A549 (cell line): ENCODE measurements around the gene SEMA3B. TPM values are rescaled to one million over a fixed set of nuclear protein-coding genes. Genes with fewer than 3 reads are reported as not detected.

ENCODE experiments used
- ATAC-seq, 2 experiments: fragments of 200-7000 bp in 1 of 2; fragments of >200 bp in 1 of 2; cut with Nextera tagmentation in 1 of 2; cut with Tn5 transposase in 1 of 2; 3 replicates each; pipeline versions ENCODE4 v1.8.0 to v1.9.1; 2018 to 2020; ENCODE audit warnings: mild to moderate bottlenecking in 1 of 2, moderate library complexity in 1 of 2
- CTCF ChIA-PET: fragments of 300-600 bp; sonication (Branson Sonifier 250); formaldehyde crosslinking; extraction: SDS; loops from one replicate; lab custom pipeline; 2021; ENCODE audit warnings: antibody characterized with exemption, inconsistent platforms; lab: Yijun Ruan, JAX
- POLR2A ChIA-PET: fragments of 350-600 bp; formaldehyde crosslinking; extraction: SDS; loops from one replicate; lab custom pipeline; 2021; ENCODE audit warnings: antibody characterized with exemption, inconsistent platforms; lab: Yijun Ruan, JAX
- DNase-seq, 2 experiments: peaks; one replicate each; pipeline versions ENCODE4 v3.0.0 to v3.0.0-alpha.2; 2011 to 2016; ENCODE audit warnings: low read depth in 1 of 2, low spot score in 1 of 2
- FAIRE-seq: peaks from 2 replicates; lab custom pipeline; 2011; peaks lifted over from hg19 to GRCh38; lab: Jason Lieb, UNC
- H3K27ac ChIP-seq, 2 experiments: fragments of >200 bp; sonication (Bioruptor Twin); formaldehyde crosslinking; 3 replicates each; pipeline ENCODE4 v1.5.1; 2016 to 2017
- H3K4me1 ChIP-seq: fragments of >200 bp; sonication (Bioruptor Twin); formaldehyde crosslinking; 3 replicates; pipeline ENCODE4 v1.6.1; 2016
- H3K4me2 ChIP-seq: fragments of >200 bp; sonication (Bioruptor Twin); formaldehyde crosslinking; 3 replicates; pipeline ENCODE4 v1.6.1; 2016
- H3K4me3 ChIP-seq: fragments of >200 bp; sonication (Bioruptor Twin); formaldehyde crosslinking; 3 replicates; pipeline ENCODE4 v1.5.1; 2016
- H3K9me3 ChIP-seq: fragments of >200 bp; sonication (Bioruptor Twin); formaldehyde crosslinking; 3 replicates; pipeline ENCODE4 v1.6.1; 2016
- ATOH8 ChIP-seq: fragments of 250-450 bp; sonication (Bioruptor Pico); IDR thresholded peaks from 2 replicates; pipeline ENCODE4 v1.5.0; 2020; ENCODE audit warnings: low read depth, mild to moderate bottlenecking, moderate library complexity
- BCL3 ChIP-seq: fragments of >200 bp; sonication (Bioruptor Twin); formaldehyde crosslinking; IDR thresholded peaks from 3 replicates; pipeline ENCODE4 v1.6.1; 2016
- CBX2 ChIP-seq: fragments of 200-600 bp; sonication (generic); IDR thresholded peaks from 2 replicates; pipeline ENCODE4 v1.6.1; 2016; ENCODE audit warnings: low read depth, mild to moderate bottlenecking, borderline replicate concordance
- CEBPB ChIP-seq, 2 experiments: fragments of >200 bp in 1 of 2; sonication (Bioruptor Twin) in 1 of 2; formaldehyde crosslinking in 1 of 2; IDR thresholded peaks; 2 replicates each; pipeline ENCODE4 v1.6.1; 2012 to 2016
- CHD2 ChIP-seq: fragments of 150-350 bp; IDR thresholded peaks from 2 replicates; pipeline ENCODE4 v1.6.1; 2014; ENCODE audit warnings: low read length; ENCODE audit not compliant: partially characterized antibody
- FOSB ChIP-seq: fragments of 250-450 bp; sonication (Bioruptor Pico); IDR thresholded peaks from 2 replicates; pipeline ENCODE4 v1.5.0; 2020; ENCODE audit warnings: mild to moderate bottlenecking, moderate library complexity
- GATA3 ChIP-seq: IDR thresholded peaks from 2 replicates; pipeline ENCODE4 v1.6.1; 2012; ENCODE audit warnings: borderline replicate concordance
- HDAC2 ChIP-seq: fragments of 200-600 bp; sonication (generic); IDR thresholded peaks from 2 replicates; pipeline ENCODE4 v1.6.1; 2016
- HOXB5 ChIP-seq: fragments of 250-450 bp; sonication (Bioruptor Pico); IDR thresholded peaks from 2 replicates; pipeline ENCODE4 v1.5.0; 2020; ENCODE audit warnings: mild to moderate bottlenecking, moderate library complexity
- JUNB ChIP-seq: fragments of >200 bp; sonication (Bioruptor Twin); formaldehyde crosslinking; IDR thresholded peaks from 2 replicates; pipeline ENCODE4 v1.6.1; 2016
- KDM1A ChIP-seq: fragments of 200-600 bp; sonication (generic); IDR thresholded peaks from 2 replicates; pipeline ENCODE4 v1.6.1; 2016; ENCODE audit warnings: low read depth, mild to moderate bottlenecking
- MAFK ChIP-seq: fragments of 450-650 bp; IDR thresholded peaks from 2 replicates; pipeline ENCODE4 v1.6.1; 2014; ENCODE audit not compliant: partially characterized antibody
- NPAS2 ChIP-seq: fragments of 250-450 bp; sonication (Bioruptor Pico); IDR thresholded peaks from 2 replicates; pipeline ENCODE4 v1.8.0; 2022; ENCODE audit warnings: mild to moderate bottlenecking, moderate library complexity, borderline replicate concordance
- PHF8 ChIP-seq: fragments of 200-600 bp; sonication (generic); IDR thresholded peaks from 2 replicates; pipeline ENCODE4 v1.6.1; 2016; ENCODE audit warnings: low read depth, mild to moderate bottlenecking, antibody characterized with exemption, moderate library complexity, borderline replicate concordance
- POLR2A ChIP-seq: IDR thresholded peaks from 2 replicates; pipeline ENCODE4 v1.6.1; 2012; ENCODE audit warnings: mild to moderate bottlenecking, low read length
- POLR2AphosphoS2 ChIP-seq: conservative IDR thresholded peaks from 2 replicates; pipeline ENCODE4 v1.6.1; 2012; ENCODE audit warnings: low read length, improper control_type of control experiment, inconsistent platforms
- RCOR1 ChIP-seq: fragments of 150-350 bp; IDR thresholded peaks from 2 replicates; pipeline ENCODE4 v1.6.1; 2014; ENCODE audit warnings: antibody characterized with exemption, low read length, low read depth
- RFX5 ChIP-seq: fragments of 450-650 bp; IDR thresholded peaks from 2 replicates; pipeline ENCODE4 v1.7.1; 2014; ENCODE audit warnings: antibody characterized with exemption, mild to moderate bottlenecking, moderate library complexity
- TP53 ChIP-seq: fragments of 250-450 bp; sonication (Bioruptor Pico); IDR thresholded peaks from 2 replicates; pipeline ENCODE4 v1.5.0; 2021; ENCODE audit warnings: mild to moderate bottlenecking, moderate library complexity
- USF2 ChIP-seq: fragments of 450-650 bp; IDR thresholded peaks from 2 replicates; pipeline ENCODE4 v1.6.1; 2014; ENCODE audit warnings: antibody characterized with exemption
- ZFP36 ChIP-seq: fragments of 450-650 bp; IDR thresholded peaks from 2 replicates; pipeline ENCODE4 v1.6.1; 2014; ENCODE audit warnings: borderline replicate concordance; ENCODE audit not compliant: partially characterized antibody
- WGBS: methylation state at CpG from one replicate; pipeline ENCODE4 v1.1.6; 2017; ENCODE audit errors: missing lambda C conversion rate; 5-methylcytosine and 5-hydroxymethylcytosine counted together
- polyA plus RNA-seq, 4 experiments: library from polyadenylated mRNA; depleted of rRNA in 3 of 4; stranded (reverse); fragments of >200 nt; fragmentation: RNase III in 1 of 4; extraction: RNeasy Plus Mini Kit Qiagen cat#74134 plus additional on column Dnase treatment in 1 of 4; gene quantifications; 2 replicates in 3 of 4; 3 replicates in 1 of 4; pipeline ENCODE4 v1.2.3, GENCODE V29; 2011 to 2017

SEMA3B gene
- polyA plus RNA-seq, 2 of the 4 experiments (the other 2 are of a cell fraction), result 6.5 to 7.4 TPM

- H3K4me2 ChIP-seq, result no peak overlapping the region
- ATAC-seq (no peak), DNase-seq (no peak), FAIRE-seq (no peak)
- no peak overlapping the region for H3K4me3 ChIP-seq
- WGBS, result 80% methylated on average over 11 of the region's 11 CpGs
- CTCF ChIA-PET, result interaction anchor here (1.1 to 5.1 kb wide), 6 partner anchors 9 to 131 kb away, joined by 3 to 56 read pairs (median 8); partner anchors contain the start of genes GNAI2, HYAL3 and NAA80
- POLR2A ChIA-PET, result no interaction called here
- TF ChIP-seq HOXB5 (CRISPR knock-in tag), result no peak
- no peak for TF ChIP-seq BCL3
- TF ChIP-seq CEBPB (IDR thresholded peaks at IDR 0.05), result no peak
- no peak for TF ChIP-seq POLR2A
- TF ChIP-seq GATA3, result no peak
- TF ChIP-seq TP53 (CRISPR knock-in tag), result no peak
- no peak for TF ChIP-seq CHD2
- no peak for TF ChIP-seq JUNB
- TF ChIP-seq, all 56 proteins: peak for 0
- H3K27ac ChIP-seq, result no peak overlapping the region
- peaks cover 21% of the 10 kb centered on the region for H3K4me1 ChIP-seq
- no peaks in the 10 kb centered on the region for H3K9me3 ChIP-seq
These were observed 56.7 kb downstream of the SEMA3B start for GRCh38 chr3:50325497-50326181.

- Histone ChIP-seq H3K4me3 (no peak overlapping the region), H3K9me3 (no peaks in the 10 kb centered on the region), H3K4me1 (peaks cover 21% of the 10 kb centered on the region), H3K27ac (no peak overlapping the region)
- ATAC-seq (no peak), FAIRE-seq (no peak), DNase-seq (no peak)
- 95% methylated on average over 8 of the region's 8 CpGs for WGBS
- ChIA-PET CTCF (interaction anchor here (1.2 kb wide), 1 partner anchor 27 kb away, joined by 3 read pairs; the partner anchor contains the start of genes HYAL3 and NAA80), POLR2A (no interaction called here)
- TF ChIP-seq NPAS2 (no peak), ZFP36 (no peak), USF2 (no peak), MAFK (no peak), FOSB (CRISPR knock-in tag) (no peak), RCOR1 (no peak), KDM1A (no peak), ATOH8 (no peak), POLR2A (no peak), PHF8 (no peak), BCL3 (no peak), CEBPB (IDR thresholded peaks at IDR 0.05) (no peak), HDAC2 (no peak), RFX5 (no peak), CBX2 (no peak), POLR2AphosphoS2 (no peak)
- TF ChIP-seq, all 56 proteins: peak for 0
- H3K4me2 ChIP-seq, result no peak overlapping the region
These were observed 57.2 kb downstream of the SEMA3B start for GRCh38 chr3:50326182-50326541.
